NCI-H1694 treated with DMSO at 0.1 percent for 48 hours (cell line): Measurements from ENCODE around the gene NEUROG1.

Experiments
- DNase-seq: peaks from one replicate; lab custom pipeline; 2025; lab: John Stamatoyannopoulos, UW

The NEUROG1 gene

GRCh38 chr5:135493406-135494180 lies 42.2 kb downstream of the NEUROG1 start:
- DNase-seq: no peak

DNA sequence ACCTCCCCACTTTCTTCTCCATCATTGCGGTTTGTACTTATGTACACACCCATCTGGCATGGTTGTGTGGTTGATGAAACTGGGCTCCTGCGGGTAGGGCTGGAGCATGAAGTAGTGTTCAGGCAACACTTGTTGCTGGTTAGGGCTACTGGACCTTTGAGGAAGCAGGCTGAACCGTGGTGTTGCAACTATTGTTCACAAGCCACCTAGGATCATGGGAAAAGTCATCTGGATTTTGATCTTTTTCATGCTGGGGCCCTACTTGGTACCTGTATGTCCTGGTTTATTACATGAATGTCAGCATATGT lies 43.5 kb downstream of the NEUROG1 start:
- DNase-seq: no peak

GRCh38 chr5:135491552-135492318 lies 44.0 kb downstream of the NEUROG1 start:
- DNase-seq: no peak

DNA sequence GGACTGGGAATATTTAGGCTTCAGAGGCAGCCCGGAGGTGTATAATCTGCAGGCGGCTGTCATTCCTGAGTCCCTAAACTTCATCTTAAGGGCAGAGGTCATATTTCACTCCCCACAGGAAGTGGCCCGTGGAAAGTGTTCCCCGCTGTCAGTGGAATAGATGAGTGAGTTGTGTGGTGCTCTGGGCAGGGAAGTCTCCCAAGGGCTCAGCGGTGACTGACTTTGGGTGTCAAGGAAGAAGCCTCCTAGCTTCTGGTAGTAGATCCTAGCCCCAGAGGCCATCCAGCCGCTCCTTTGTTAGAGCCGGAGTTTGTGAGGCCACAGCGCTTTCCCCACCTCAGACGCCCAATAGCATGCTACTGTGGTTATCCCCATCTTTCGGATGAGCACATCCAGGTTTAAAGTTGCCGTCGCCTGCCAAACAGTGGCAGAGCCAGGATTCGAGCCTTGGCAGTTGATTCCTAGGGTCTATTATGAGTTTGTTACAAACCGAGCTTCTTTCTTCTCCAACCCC lies 44.7 kb downstream of the NEUROG1 start:
- no peak for DNase-seq

DNA sequence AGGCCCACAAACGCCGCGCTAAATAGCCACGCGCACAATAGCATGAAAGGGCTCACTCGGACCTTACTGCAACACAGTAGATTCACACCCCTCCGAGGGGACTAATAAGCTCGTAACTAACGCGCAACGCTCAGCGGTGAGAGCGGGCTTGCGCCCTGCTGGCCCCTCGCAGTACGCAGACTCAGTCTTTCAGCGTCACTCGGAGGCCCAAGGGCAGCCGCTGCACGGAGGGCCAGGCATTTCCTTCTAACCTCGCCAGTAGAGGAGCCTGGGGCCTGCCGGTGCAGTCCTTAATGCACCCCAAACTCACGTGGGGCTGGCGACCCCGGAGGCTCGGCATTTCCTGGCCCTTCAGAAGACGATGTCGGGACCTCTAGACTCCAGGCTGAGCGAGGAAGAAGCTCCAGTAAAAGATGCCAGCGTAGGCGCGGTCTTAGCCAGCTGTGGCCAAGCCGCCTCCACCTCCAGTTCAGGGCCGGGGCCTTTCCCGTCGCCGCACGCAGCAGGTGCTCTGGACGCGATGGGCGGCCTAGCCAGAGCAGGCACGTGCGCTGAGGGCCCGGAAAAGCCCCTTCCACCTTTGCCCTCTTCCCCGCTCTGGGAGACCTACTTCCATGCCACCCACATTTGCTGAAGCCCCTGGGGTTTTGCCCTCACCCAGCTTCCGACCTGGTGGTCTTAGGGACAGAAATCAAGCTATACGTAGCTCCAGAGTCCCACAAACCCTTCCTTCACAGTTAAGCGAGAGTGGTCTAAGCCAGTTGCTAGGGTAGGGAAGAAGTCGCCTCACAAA lies 45.3 kb downstream of the NEUROG1 start:
- no peak for DNase-seq

DNA sequence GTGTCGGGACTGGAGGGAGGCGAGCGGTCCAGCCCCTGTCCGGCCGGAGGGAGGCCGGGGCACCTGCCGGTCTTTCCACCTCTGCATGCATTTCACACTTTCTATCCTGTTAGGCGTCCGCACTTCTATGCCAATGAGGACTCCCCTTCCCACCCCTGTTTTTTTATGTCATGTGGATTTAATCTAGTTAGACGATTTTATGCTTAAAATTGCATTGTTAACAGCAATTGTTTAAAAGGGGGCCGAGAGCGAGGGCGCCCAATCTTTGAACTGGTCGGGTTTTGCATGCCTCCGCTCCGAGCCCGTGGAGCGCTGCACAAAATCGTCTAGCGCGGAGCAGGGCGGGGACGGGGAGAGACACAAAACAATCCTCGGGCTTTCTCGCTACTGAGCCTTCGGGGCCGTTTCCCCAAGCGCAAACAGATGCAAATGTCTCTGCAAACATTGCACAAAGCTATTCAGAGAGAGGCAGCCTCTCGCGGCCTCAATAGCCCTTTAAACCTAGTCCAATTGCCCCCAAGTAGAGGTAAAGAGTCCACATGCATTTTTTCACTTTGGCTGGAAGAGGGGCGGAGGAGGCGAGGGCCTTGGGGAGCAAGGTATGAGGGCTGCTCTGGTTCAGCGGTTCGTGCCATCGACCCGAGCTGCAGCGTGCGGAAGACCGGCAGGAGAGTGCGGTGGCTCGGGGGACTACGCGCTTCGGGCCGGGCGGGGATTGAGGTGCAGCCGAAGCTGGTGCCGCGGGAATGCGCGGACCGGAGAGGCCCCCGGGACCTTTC lies 46.1 kb downstream of the NEUROG1 start:
- no peak for DNase-seq

- DNase-seq: peak; percentile 74
Measured at GRCh38 chr5:135488727-135489465, 46.9 kb downstream of the NEUROG1 start.

DNA sequence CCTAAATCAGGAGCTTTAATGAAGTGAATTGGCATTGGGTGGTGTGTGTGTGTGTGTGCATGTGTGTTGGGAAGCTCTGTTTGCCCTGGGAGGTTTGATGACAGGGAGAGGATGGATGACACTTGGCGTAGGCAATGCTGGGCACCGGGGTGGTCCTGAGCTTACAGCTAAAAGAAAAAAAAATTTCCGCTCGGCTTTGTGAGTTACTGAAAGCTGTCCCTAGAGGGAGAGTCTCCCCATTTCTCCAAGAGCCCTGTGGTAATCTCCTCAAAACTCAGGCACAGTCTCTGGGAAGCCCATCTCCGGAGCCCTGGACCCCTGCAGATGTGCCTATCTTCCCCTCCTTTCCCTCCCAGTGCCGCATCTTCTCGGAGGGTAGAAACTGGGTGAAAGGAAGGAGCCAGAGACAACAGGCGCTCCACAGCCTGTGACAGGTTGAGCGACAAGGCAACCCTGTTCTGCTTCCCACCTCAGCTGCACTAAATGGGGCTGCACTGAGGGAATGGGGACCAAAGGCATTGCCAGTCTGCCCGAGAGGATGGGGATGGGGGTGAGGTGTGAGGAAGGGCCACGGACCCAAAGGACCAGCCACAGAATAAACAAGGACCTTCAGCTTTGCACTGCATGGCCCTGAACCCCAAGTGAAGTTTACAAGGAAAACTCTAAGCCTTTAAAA lies 47.8 kb downstream of the NEUROG1 start:
- peak; percentile 65 for DNase-seq

- DNase-seq: peak; percentile 45
Measured at GRCh38 chr5:135487037-135487395, 48.7 kb downstream of the NEUROG1 start.

- no peak for DNase-seq
Measured at GRCh38 chr5:135486131-135487036, 49.4 kb downstream of the NEUROG1 start.

GRCh38 chr5:135484674-135485086 lies 51.1 kb downstream of the NEUROG1 start:
- DNase-seq: no peak
